GM19239 (cell line): Measurements from ENCODE around the gene SLC24A3.

Experiments
- DNase-seq: peaks from one replicate; pipeline ENCODE4 v3.0.0; 2011; ENCODE audit warnings: low spot score; ENCODE audit not compliant: insufficient read length
- FAIRE-seq: peaks from 2 replicates; lab custom pipeline; 2011; peaks lifted over from hg19 to GRCh38; lab: Jason Lieb, UNC

The SLC24A3 gene

GRCh38 chr20:19562426-19562825 is 350.0 kb downstream of the SLC24A3 start:
- DNase-seq (no peak), FAIRE-seq (no peak)

GRCh38 chr20:19564261-19564660 is 351.8 kb downstream of the SLC24A3 start:
- no peak for DNase-seq
- FAIRE-seq, result no peak

- FAIRE-seq, result no peak
- no peak for DNase-seq
These were observed 353.3 kb downstream of the SLC24A3 start for GRCh38 chr20:19565736-19566135.

GRCh38 chr20:19566226-19566945 is 353.9 kb downstream of the SLC24A3 start:
- FAIRE-seq (no peak), DNase-seq (no peak)

GRCh38 chr20:19568128-19568527 is 355.7 kb downstream of the SLC24A3 start:
- FAIRE-seq (no peak), DNase-seq (no peak)

- DNase-seq (no peak), FAIRE-seq (no peak)
These were observed 359.6 kb downstream of the SLC24A3 start for GRCh38 chr20:19571996-19572395.

GRCh38 chr20:19577692-19578091 is 365.2 kb downstream of the SLC24A3 start:
- DNase-seq (no peak), FAIRE-seq (no peak)

GRCh38 chr20:19582782-19583181 is 370.3 kb downstream of the SLC24A3 start:
- FAIRE-seq (no peak), DNase-seq (no peak)

- FAIRE-seq (no peak), DNase-seq (peak; percentile 33)
These were observed 371.2 kb downstream of the SLC24A3 start for GRCh38 chr20:19583532-19584175.

- FAIRE-seq (no peak), DNase-seq (no peak)
These were observed 375.8 kb downstream of the SLC24A3 start for GRCh38 chr20:19588241-19588640.

GRCh38 chr20:19588732-19589131 is 376.3 kb downstream of the SLC24A3 start:
- DNase-seq, result no peak
- FAIRE-seq, result no peak

GRCh38 chr20:19589787-19590362 is 377.4 kb downstream of the SLC24A3 start:
- DNase-seq (no peak), FAIRE-seq (no peak)

- FAIRE-seq, result no peak
These were observed 377.9 kb downstream of the SLC24A3 start for GRCh38 chr20:19590382-19590781.

GRCh38 chr20:19593762-19594161 is 381.3 kb downstream of the SLC24A3 start:
- FAIRE-seq, result no peak

More at GRCh38 chr20:19590382-19590781, 377.9 kb downstream of the SLC24A3 start:
- no peak for DNase-seq

GRCh38 chr20:19594896-19595295 is 382.5 kb downstream of the SLC24A3 start:
- DNase-seq (no peak), FAIRE-seq (no peak)

More at GRCh38 chr20:19593762-19594161, 381.3 kb downstream of the SLC24A3 start:
- no peak for DNase-seq

- DNase-seq, result no peak
- no peak for FAIRE-seq
These were observed 385.8 kb downstream of the SLC24A3 start for GRCh38 chr20:19598117-19598850.

GRCh38 chr20:19599200-19599599 is 386.8 kb downstream of the SLC24A3 start:
- FAIRE-seq, result no peak

GRCh38 chr20:19600042-19600441 is 387.6 kb downstream of the SLC24A3 start:
- DNase-seq, result no peak
- FAIRE-seq, result no peak

More at GRCh38 chr20:19599200-19599599, 386.8 kb downstream of the SLC24A3 start:
- DNase-seq, result no peak

GRCh38 chr20:19601126-19601810 is 388.8 kb downstream of the SLC24A3 start:
- FAIRE-seq (no peak), DNase-seq (no peak)
